HepG2 (cell line): ENCODE data around the gene PDZD7. TPM values are rescaled to one million over a fixed set of nuclear protein-coding genes. Genes with fewer than 3 reads are reported as not detected.
A peak's percentile ranks its signal among the peaks of the same experiment; 100 is the strongest.
"Not testable (repeated sequence)": the region's sequence is repeated elsewhere in the genome, so short reads cannot be mapped to it uniquely, and the experiment has no call there.

Source experiments
- ATAC-seq: fragments of 200-7000 bp; cut with Tn5 transposase; 3 replicates; pipeline ENCODE4 v1.9.1; 2020; ENCODE audit warnings: mild to moderate bottlenecking, moderate library complexity
- BruUV-seq: library from RNA; stranded (reverse); fragments of 400-500 nt; replicated peaks from 2 replicates; lab custom pipeline; 2021; lab: Mats Ljungman, UMichigan
- CTCF ChIA-PET: fragments of 300-600 bp; formaldehyde crosslinking; extraction: SDS; loops from one replicate; lab custom pipeline; 2021; ENCODE audit warnings: low total read pairs, inconsistent platforms, low intra/inter-chr PET ratio; lab: Yijun Ruan, JAX
- POLR2A ChIA-PET: fragments of 350-600 bp; sonication (Branson Sonifier 250); formaldehyde crosslinking; loops from one replicate; lab custom pipeline; 2020; ENCODE audit warnings: antibody characterized with exemption, inconsistent platforms; lab: Yijun Ruan, JAX
- DNase-seq: peaks from one replicate; pipeline ENCODE4 v3.0.0-alpha.2; 2015; ENCODE audit warnings: low spot score
- FAIRE-seq: peaks from 3 replicates; lab custom pipeline; 2011; peaks lifted over from hg19 to GRCh38; lab: Jason Lieb, UNC
- H2AFZ ChIP-seq: one replicate; pipeline ENCODE4 v1.6.1; 2011; ENCODE audit warnings: low read length, inconsistent platforms
- H3K27ac ChIP-seq: fragments of 300-600 bp; 3 replicates; pipeline ENCODE4 v1.8.0; 2011; ENCODE audit warnings: mixed run types, mild to moderate bottlenecking, mixed read lengths, low read length, inconsistent platforms; ENCODE audit not compliant: insufficient read depth; ENCODE audit errors: extremely low read length
- H3K27me3 ChIP-seq, 2 experiments: fragments of 200-600 bp in 1 of 2; 2 replicates in 1 of 2; 3 replicates in 1 of 2; pipeline versions ENCODE4 v1.6.0 to v1.8.0; 2011; ENCODE audit warnings: low read length in 2 of 2, mild to moderate bottlenecking in 2 of 2, moderate library complexity in 2 of 2, inconsistent platforms in 1 of 2; ENCODE audit not compliant: insufficient read depth in 2 of 2, control insufficient read depth in 1 of 2
- H3K36me3 ChIP-seq, 2 experiments: fragments of 200-600 bp in 1 of 2; replicated peaks in 1 of 2; 2 replicates in 1 of 2; 3 replicates in 1 of 2; pipeline versions ENCODE4 v1.5.1 to v1.8.0; 2011; ENCODE audit warnings: low read length in 2 of 2, inconsistent platforms in 1 of 2; ENCODE audit not compliant: insufficient read depth in 2 of 2, control insufficient read depth in 1 of 2
- H3K4me1 ChIP-seq: 2 replicates; pipeline ENCODE4 v1.5.1; 2012; ENCODE audit warnings: low read length, inconsistent platforms; ENCODE audit not compliant: insufficient read depth
- H3K4me2 ChIP-seq: 2 replicates; pipeline ENCODE4 v1.6.0; 2011; ENCODE audit warnings: low read depth, low read length, inconsistent platforms
- H3K4me3 ChIP-seq, 3 experiments: fragments of 200-600 bp in 1 of 3; sonication (generic), shearing (Covaris generic) in 1 of 3; replicated peaks in 1 of 3; 2 replicates each; pipeline ENCODE4 v1.5.1; 2011 to 2016; ENCODE audit warnings: low read length in 3 of 3, inconsistent platforms in 2 of 3, low read depth in 2 of 3, mild to moderate bottlenecking in 2 of 3, control low read depth in 1 of 3, mixed read lengths in 1 of 3; ENCODE audit not compliant: insufficient read depth in 1 of 3
- H3K79me2 ChIP-seq: one replicate; pipeline ENCODE4 v1.6.1; 2011; ENCODE audit warnings: low read length, inconsistent platforms; ENCODE audit not compliant: insufficient read depth
- H3K9ac ChIP-seq: 2 replicates; pipeline ENCODE4 v1.6.0; 2011; ENCODE audit warnings: mild to moderate bottlenecking, low read depth, low read length, inconsistent platforms; ENCODE audit not compliant: insufficient read depth
- H3K9me3 ChIP-seq: 2 replicates; pipeline ENCODE4 v1.5.1; 2012; ENCODE audit warnings: mild to moderate bottlenecking, low read length
- H4K20me1 ChIP-seq: 2 replicates; pipeline ENCODE4 v1.6.0; 2011; ENCODE audit warnings: inconsistent platforms, mild to moderate bottlenecking, low read length, moderate library complexity; ENCODE audit not compliant: insufficient read depth
- AGO2 ChIP-seq: fragments of 200-400 bp; formaldehyde crosslinking; optimal IDR thresholded peaks from 2 replicates; pipeline ENCODE3; 2017; ENCODE audit warnings: mild to moderate bottlenecking, low read depth, low read length, moderate library complexity
- DNMT1 ChIP-seq: sonication (generic); formaldehyde crosslinking; IDR thresholded peaks from 2 replicates; pipeline ENCODE4 v1.5.1; 2020; ENCODE audit warnings: mild to moderate bottlenecking, missing genetic modification reagents
- HNRNPUL1 ChIP-seq: fragments of 200-400 bp; formaldehyde crosslinking; IDR thresholded peaks from 2 replicates; pipeline ENCODE4 v1.6.1; 2017; ENCODE audit warnings: low read depth, mild to moderate bottlenecking, low read length, moderate library complexity
- JUNB ChIP-seq: sonication (generic); formaldehyde crosslinking; IDR thresholded peaks from 2 replicates; pipeline ENCODE4 v1.8.0; 2022; ENCODE audit warnings: missing genetic modification reagents, mild to moderate bottlenecking, borderline replicate concordance
- SP4 ChIP-seq: sonication (generic); formaldehyde crosslinking; IDR thresholded peaks from 2 replicates; pipeline ENCODE4 v1.8.1; 2023; ENCODE audit warnings: mild to moderate bottlenecking, missing genetic modification reagents
- WGBS: methylation state at CpG from one replicate; pipeline ENCODE4 v1.1.6; 2017; ENCODE audit warnings: low lambda C conversion rate; 5-methylcytosine and 5-hydroxymethylcytosine counted together
- in situ Hi-C: cut with HindIII; loops from 2 replicates; pipeline ENCODE4 v1.10.0; 2017; ENCODE audit warnings: low pct_unique_long_range_greater_than_20kb; ENCODE audit not compliant: extremely low pct_ligation_motif_present
- intact Hi-C: fragments of 100-400 bp; cut with micrococcal nuclease; formaldehyde crosslinking; loops from one replicate; pipeline ENCODE4 v1.10.0; 2022; ENCODE audit not compliant: unreplicated experiment
- polyA plus RNA-seq, 8 experiments: library from polyadenylated mRNA; depleted of rRNA in 3 of 8; stranded (reverse) in 7 of 8; unstranded in 1 of 8; fragments of >200 nt; fragmentation: Illumina TruSeq in 4 of 8; extraction: Trizol in 4 of 8; gene quantifications; 2 replicates each; pipeline versions ENCODE4 v1.2.1 to v1.2.3, GENCODE V29; 2011 to 2016; ENCODE audit warnings: low read depth in 4 of 8, missing spikeins in 1 of 8, mixed read lengths in 1 of 8; ENCODE audit not compliant: insufficient read depth in 1 of 8
- total RNA-seq, 5 experiments: library from RNA; depleted of rRNA; stranded (reverse); fragments of >200 nt; fragmentation: Illumina TruSeq; extraction: Trizol; gene quantifications; 2 replicates each; pipeline ENCODE4 v1.2.3, GENCODE V29; 2016; ENCODE audit warnings: low read depth in 1 of 5
- TF ChIP-seq, protein P1 (sequence below): sonication (generic); formaldehyde crosslinking; IDR thresholded peaks from 2 replicates; pipeline ENCODE4 v1.4.0; 2020; ENCODE audit warnings: missing genetic modification reagents
- TF ChIP-seq, protein P2 (sequence below): sonication (generic); formaldehyde crosslinking; IDR thresholded peaks from 2 replicates; pipeline ENCODE4 v1.4.0; 2020; ENCODE audit warnings: low read depth, mild to moderate bottlenecking, missing genetic modification reagents
- TF ChIP-seq, protein P3 (sequence below): sonication (generic); formaldehyde crosslinking; IDR thresholded peaks from 2 replicates; pipeline ENCODE4 v1.5.1; 2020; ENCODE audit warnings: mild to moderate bottlenecking, missing genetic modification reagents, moderate library complexity

Gene PDZD7
- total and polyA plus RNA-seq, 2 of the 13 experiments (the other 11 are each of a cell fraction or from before 2014, with no cell fraction given): 0.58 to 0.73 TPM

DNA sequence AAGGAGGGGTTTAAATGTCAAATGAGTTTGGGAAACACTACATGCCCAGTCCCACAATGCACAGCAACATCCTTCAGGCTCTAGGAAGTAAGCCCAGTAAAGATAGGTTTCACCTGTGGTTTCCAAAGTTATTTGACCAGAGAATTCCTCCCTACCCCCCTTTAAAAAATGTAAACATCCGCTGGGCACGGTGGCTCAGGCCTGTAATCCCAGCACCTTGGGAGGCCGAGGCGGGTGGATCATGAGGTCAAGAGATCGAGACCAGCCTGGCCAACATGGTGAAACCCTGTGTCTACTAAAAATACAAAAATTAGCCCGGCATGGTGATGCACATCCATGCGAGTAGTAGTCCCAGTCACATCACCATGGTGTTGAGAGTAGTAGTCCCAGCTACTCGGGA, 55.5 kb downstream of the PDZD7 start:
- H3K9ac ChIP-seq, H3K4me3 ChIP-seq, H3K4me2 ChIP-seq, H3K27ac ChIP-seq, CTCF ChIA-PET, H4K20me1 ChIP-seq, H3K27me3 ChIP-seq, FAIRE-seq, in situ Hi-C loops, H3K9me3 ChIP-seq, H2AFZ ChIP-seq, intact Hi-C loops, ATAC-seq, DNase-seq, BruUV-seq: not testable (repeated sequence)
- 94% methylated on average over 8 of the region's 8 CpGs for WGBS
- POLR2A ChIA-PET: interaction anchor here (12.6 kb wide), 1 partner anchor 16 kb away, joined by 277 read pairs; the partner anchor contains the start of genes LZTS2, MRPL43 and TWNK
- peaks cover 51% of the 10 kb centered on the region for H3K4me1 ChIP-seq
- TF ChIP-seq, protein P1, sequence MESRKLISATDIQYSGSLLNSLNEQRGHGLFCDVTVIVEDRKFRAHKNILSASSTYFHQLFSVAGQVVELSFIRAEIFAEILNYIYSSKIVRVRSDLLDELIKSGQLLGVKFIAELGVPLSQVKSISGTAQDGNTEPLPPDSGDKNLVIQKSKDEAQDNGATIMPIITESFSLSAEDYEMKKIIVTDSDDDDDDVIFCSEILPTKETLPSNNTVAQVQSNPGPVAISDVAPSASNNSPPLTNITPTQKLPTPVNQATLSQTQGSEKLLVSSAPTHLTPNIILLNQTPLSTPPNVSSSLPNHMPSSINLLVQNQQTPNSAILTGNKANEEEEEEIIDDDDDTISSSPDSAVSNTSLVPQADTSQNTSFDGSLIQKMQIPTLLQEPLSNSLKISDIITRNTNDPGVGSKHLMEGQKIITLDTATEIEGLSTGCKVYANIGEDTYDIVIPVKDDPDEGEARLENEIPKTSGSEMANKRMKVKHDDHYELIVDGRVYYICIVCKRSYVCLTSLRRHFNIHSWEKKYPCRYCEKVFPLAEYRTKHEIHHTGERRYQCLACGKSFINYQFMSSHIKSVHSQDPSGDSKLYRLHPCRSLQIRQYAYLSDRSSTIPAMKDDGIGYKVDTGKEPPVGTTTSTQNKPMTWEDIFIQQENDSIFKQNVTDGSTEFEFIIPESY (CRISPR knock-in tag): peak; percentile 94
- peaks cover 34% of the 10 kb centered on the region for H3K79me2 ChIP-seq
- peaks cover 34 to 72% of the 10 kb centered on the region in 2 experiments for H3K36me3 ChIP-seq

DNA sequence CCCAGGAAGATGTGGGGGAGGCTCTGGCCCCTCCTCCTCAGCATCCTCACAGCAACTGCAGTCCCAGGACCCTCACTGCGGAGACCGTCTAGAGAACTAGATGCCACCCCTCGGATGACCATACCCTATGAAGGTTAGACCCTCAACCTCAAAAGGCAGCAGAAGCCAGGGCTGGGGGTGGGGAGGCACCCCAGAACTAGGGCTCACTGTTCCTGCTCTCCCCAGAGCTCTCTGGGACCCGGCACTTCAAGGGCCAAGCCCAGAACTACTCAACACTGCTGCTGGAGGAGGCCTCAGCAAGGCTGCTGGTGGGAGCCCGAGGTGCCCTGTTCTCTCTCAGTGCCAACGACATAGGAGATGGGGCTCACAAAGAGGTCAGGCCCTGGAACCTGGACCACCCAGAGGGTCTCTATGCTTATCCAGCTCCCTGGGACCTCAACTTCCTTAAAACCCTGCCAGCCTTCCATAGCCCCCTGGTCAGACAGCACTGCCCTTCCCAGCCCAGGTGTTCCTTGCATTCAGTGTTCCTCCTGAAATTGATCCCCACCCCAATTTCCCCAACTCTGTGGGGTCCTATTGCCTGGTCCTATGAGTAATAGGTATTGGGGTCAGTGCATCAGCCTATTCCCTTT, 57.9 kb downstream of the PDZD7 start:
- no peak for DNase-seq
- no TSS peak for BruUV-seq
- intact Hi-C loops (no loop called here), in situ Hi-C loops (no loop called here)
- ChIA-PET POLR2A (interaction anchor here (1.3 to 12.6 kb wide), 2 partner anchors 19 to 59 kb away, joined by 3 to 277 read pairs; partner anchors contain the start of genes LZTS2, MRPL43, SLF2 and TWNK), CTCF (no interaction called here)
- FAIRE-seq: no peak
- no peak overlapping the region for H2AFZ ChIP-seq
- no peaks in the 10 kb centered on the region for H3K9me3 ChIP-seq
- 100% methylated on average over 3 of the region's 6 CpGs for WGBS
- peak overlapping the region; percentile 96 for H3K27ac ChIP-seq
- H3K4me3 ChIP-seq: peak overlapping the region in 1 of 3 experiments; percentile 94; a peak in 1 of 6 replicates
- peak overlapping the region; percentile 98 for H3K4me2 ChIP-seq
- no peak for ATAC-seq
- no peaks in the 10 kb centered on the region for H4K20me1 ChIP-seq
- no peaks in the 10 kb centered on the region; a peak in 1 of 5 replicates for H3K27me3 ChIP-seq
- peaks cover 63% of the 10 kb centered on the region for H3K4me1 ChIP-seq
- H3K36me3 ChIP-seq: peaks cover 21 to 49% of the 10 kb centered on the region in 2 experiments
- peak overlapping the region; percentile 24; the same call in 1 of the 2 replicates for H3K9ac ChIP-seq
- H3K79me2 ChIP-seq: peaks cover 45% of the 10 kb centered on the region
- TF ChIP-seq, protein P2, sequence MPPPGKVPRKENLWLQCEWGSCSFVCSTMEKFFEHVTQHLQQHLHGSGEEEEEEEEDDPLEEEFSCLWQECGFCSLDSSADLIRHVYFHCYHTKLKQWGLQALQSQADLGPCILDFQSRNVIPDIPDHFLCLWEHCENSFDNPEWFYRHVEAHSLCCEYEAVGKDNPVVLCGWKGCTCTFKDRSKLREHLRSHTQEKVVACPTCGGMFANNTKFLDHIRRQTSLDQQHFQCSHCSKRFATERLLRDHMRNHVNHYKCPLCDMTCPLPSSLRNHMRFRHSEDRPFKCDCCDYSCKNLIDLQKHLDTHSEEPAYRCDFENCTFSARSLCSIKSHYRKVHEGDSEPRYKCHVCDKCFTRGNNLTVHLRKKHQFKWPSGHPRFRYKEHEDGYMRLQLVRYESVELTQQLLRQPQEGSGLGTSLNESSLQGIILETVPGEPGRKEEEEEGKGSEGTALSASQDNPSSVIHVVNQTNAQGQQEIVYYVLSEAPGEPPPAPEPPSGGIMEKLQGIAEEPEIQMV: 0 out of 2 replicates have a peak, but pooled peaks have one; percentile 14
- TF ChIP-seq, protein P3, sequence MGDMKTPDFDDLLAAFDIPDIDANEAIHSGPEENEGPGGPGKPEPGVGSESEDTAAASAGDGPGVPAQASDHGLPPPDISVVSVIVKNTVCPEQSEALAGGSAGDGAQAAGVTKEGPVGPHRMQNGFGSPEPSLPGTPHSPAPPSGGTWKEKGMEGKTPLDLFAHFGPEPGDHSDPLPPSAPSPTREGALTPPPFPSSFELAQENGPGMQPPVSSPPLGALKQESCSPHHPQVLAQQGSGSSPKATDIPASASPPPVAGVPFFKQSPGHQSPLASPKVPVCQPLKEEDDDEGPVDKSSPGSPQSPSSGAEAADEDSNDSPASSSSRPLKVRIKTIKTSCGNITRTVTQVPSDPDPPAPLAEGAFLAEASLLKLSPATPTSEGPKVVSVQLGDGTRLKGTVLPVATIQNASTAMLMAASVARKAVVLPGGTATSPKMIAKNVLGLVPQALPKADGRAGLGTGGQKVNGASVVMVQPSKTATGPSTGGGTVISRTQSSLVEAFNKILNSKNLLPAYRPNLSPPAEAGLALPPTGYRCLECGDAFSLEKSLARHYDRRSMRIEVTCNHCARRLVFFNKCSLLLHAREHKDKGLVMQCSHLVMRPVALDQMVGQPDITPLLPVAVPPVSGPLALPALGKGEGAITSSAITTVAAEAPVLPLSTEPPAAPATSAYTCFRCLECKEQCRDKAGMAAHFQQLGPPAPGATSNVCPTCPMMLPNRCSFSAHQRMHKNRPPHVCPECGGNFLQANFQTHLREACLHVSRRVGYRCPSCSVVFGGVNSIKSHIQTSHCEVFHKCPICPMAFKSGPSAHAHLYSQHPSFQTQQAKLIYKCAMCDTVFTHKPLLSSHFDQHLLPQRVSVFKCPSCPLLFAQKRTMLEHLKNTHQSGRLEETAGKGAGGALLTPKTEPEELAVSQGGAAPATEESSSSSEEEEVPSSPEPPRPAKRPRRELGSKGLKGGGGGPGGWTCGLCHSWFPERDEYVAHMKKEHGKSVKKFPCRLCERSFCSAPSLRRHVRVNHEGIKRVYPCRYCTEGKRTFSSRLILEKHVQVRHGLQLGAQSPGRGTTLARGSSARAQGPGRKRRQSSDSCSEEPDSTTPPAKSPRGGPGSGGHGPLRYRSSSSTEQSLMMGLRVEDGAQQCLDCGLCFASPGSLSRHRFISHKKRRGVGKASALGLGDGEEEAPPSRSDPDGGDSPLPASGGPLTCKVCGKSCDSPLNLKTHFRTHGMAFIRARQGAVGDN (CRISPR knock-in tag): peak; percentile 34; the same call in 1 of the 2 replicates
- TF ChIP-seq DNMT1 (CRISPR knock-in tag) (no peak), HNRNPUL1 (no peak), JUNB (CRISPR knock-in tag) (no peak), SP4 (CRISPR knock-in tag) (0 out of 2 replicates have a peak, but pooled peaks have one; percentile 7), AGO2 (peak; percentile 41)
